OCI-LY3 (cell line): ENCODE results near the gene IQCM.

Source experiments
- H2AFZ ChIP-seq: fragments of 200-600, 300-600 bp; shearing (Covaris generic); 2 replicates; pipeline ENCODE4 v1.6.0; 2014; ENCODE audit warnings: antibody characterized with exemption, low read depth, low read length
- H3K27ac ChIP-seq: fragments of 200-600, 300-600 bp; sonication (generic); 2 replicates; pipeline ENCODE4 v1.5.1; 2014; ENCODE audit warnings: mild to moderate bottlenecking, low read length, moderate library complexity, mixed read lengths
- H3K27me3 ChIP-seq: fragments of 200-600, 300-600 bp; sonication (generic); 2 replicates; pipeline ENCODE4 v1.6.1; 2014; ENCODE audit warnings: low read depth, low read length, mixed read lengths
- H3K36me3 ChIP-seq: fragments of 200-600, 300-600 bp; sonication (generic); replicated peaks from 2 replicates; pipeline ENCODE3; 2014; ENCODE audit warnings: low read depth, low read length, mixed read lengths
- H3K4me1 ChIP-seq: fragments of 300-600, 200-600 bp; sonication (generic); 2 replicates; pipeline ENCODE4 v1.6.1; 2014; ENCODE audit warnings: low read length, mixed read lengths
- H3K4me2 ChIP-seq: fragments of 200-600, 300-600 bp; sonication (generic); 2 replicates; pipeline ENCODE4 v1.6.1; 2014; ENCODE audit warnings: low read length, mixed read lengths
- H3K4me3 ChIP-seq: fragments of 300-600, 200-600 bp; sonication (generic); 2 replicates; pipeline ENCODE4 v1.5.1; 2014; ENCODE audit warnings: antibody characterized with exemption, mild to moderate bottlenecking, low read length, moderate library complexity
- H3K79me2 ChIP-seq: fragments of 300-600, 200-600 bp; shearing (Covaris generic); 2 replicates; pipeline ENCODE4 v1.6.1; 2014; ENCODE audit warnings: mild to moderate bottlenecking, low read length, mixed read lengths
- H3K9ac ChIP-seq: fragments of 300-600, 200-600 bp; shearing (Covaris generic); 2 replicates; pipeline ENCODE4 v1.6.0; 2014; ENCODE audit warnings: mild to moderate bottlenecking, low read length, moderate library complexity
- H3K9me3 ChIP-seq: fragments of 200-600, 300-600 bp; shearing (Covaris generic); 2 replicates; pipeline ENCODE4 v1.6.1; 2014; ENCODE audit warnings: low read length, mixed read lengths; ENCODE audit not compliant: insufficient read depth
- H4K20me1 ChIP-seq: fragments of 200-600, 300-600 bp; sonication (generic); 2 replicates; pipeline ENCODE4 v1.6.1; 2016; ENCODE audit warnings: low read length, mixed read lengths; ENCODE audit not compliant: insufficient read depth
- EZH2phosphoT487 ChIP-seq: fragments of 200-600 bp; shearing (Covaris generic); IDR thresholded peaks from 2 replicates; pipeline ENCODE4 v1.6.1; 2018; ENCODE audit warnings: antibody characterized with exemption, mixed run types, low read depth
- TF ChIP-seq, protein P1 (sequence below): fragments of 200-600, 300-600 bp; sonication (generic); IDR thresholded peaks from 2 replicates; pipeline ENCODE4 v1.5.1; 2014; ENCODE audit warnings: antibody characterized with exemption, low read length, low read depth

Gene IQCM

GRCh38 chr4:149706942-149707341 is 108.7 kb downstream of the IQCM start:
- H2AFZ ChIP-seq = no peak overlapping the region
- H3K9ac ChIP-seq = no peak overlapping the region
- no peak overlapping the region for H3K27ac ChIP-seq
- TF ChIP-seq, protein P1, sequence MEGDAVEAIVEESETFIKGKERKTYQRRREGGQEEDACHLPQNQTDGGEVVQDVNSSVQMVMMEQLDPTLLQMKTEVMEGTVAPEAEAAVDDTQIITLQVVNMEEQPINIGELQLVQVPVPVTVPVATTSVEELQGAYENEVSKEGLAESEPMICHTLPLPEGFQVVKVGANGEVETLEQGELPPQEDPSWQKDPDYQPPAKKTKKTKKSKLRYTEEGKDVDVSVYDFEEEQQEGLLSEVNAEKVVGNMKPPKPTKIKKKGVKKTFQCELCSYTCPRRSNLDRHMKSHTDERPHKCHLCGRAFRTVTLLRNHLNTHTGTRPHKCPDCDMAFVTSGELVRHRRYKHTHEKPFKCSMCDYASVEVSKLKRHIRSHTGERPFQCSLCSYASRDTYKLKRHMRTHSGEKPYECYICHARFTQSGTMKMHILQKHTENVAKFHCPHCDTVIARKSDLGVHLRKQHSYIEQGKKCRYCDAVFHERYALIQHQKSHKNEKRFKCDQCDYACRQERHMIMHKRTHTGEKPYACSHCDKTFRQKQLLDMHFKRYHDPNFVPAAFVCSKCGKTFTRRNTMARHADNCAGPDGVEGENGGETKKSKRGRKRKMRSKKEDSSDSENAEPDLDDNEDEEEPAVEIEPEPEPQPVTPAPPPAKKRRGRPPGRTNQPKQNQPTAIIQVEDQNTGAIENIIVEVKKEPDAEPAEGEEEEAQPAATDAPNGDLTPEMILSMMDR = no peak
- no peak for TF ChIP-seq EZH2phosphoT487
- no peaks in the 10 kb centered on the region for H3K27me3 ChIP-seq
- no peak overlapping the region for H3K4me2 ChIP-seq
- H3K36me3 ChIP-seq = no peaks in the 10 kb centered on the region
- H3K4me1 ChIP-seq = no peaks in the 10 kb centered on the region
- no peaks in the 10 kb centered on the region for H4K20me1 ChIP-seq
- H3K4me3 ChIP-seq = no peak overlapping the region
- no peaks in the 10 kb centered on the region for H3K9me3 ChIP-seq
- H3K79me2 ChIP-seq = no peaks in the 10 kb centered on the region

DNA sequence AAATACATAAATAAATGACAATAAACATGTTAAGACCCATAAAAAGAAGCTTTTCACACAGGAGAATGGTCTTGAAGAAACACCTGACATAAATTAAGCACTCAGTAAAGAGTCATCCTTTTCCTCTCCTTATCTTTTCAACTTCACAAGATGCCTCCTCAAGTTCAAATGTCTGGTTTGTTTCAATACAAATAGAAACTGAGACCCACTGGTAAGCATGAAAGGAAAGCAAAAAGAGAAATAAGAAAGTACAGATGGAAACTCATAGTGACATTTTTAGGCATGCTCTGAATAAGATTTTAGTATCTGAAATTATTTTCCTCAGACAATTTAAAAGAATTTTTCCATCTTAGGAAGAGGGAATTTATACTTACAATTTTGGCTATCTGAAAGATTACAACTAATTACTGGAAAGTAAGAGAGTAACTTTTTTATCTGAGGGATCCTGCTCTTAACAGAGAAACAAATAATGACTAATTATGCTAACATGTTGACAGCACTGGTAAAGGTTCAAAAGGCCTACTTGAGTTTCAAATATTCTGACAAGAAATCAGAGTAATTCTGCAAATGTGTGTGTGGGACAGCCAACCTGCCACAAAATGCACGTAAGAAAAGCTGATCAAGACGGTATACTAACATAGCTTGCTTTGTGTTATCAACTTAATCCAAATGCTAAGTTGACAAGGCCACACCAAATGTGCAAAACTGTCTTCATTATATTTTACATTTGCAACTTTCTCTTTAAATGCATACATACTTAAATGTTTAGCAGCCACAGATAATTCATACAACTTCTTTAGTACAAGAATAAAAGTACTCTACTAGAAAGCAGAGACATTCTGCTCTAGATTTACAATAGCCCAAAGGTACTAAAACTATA is 113.0 kb downstream of the IQCM start:
- no peaks in the 10 kb centered on the region for H3K79me2 ChIP-seq
- H3K27ac ChIP-seq = no peak overlapping the region
- no peaks in the 10 kb centered on the region for H3K36me3 ChIP-seq
- H3K27me3 ChIP-seq = no peaks in the 10 kb centered on the region
- no peak overlapping the region for H3K4me2 ChIP-seq
- no peaks in the 10 kb centered on the region for H4K20me1 ChIP-seq
- no peak overlapping the region for H3K9ac ChIP-seq
- no peaks in the 10 kb centered on the region for H3K4me1 ChIP-seq
- H3K9me3 ChIP-seq = no peaks in the 10 kb centered on the region
- H2AFZ ChIP-seq = no peak overlapping the region
- H3K4me3 ChIP-seq = no peak overlapping the region
- TF ChIP-seq EZH2phosphoT487 = no peak
- TF ChIP-seq, protein P1 = no peak

GRCh38 chr4:149701435-149702156 is 114.0 kb downstream of the IQCM start:
- Histone ChIP-seq H2AFZ (no peak overlapping the region), H3K27me3 (no peaks in the 10 kb centered on the region), H3K4me2 (no peak overlapping the region), H3K9ac (no peak overlapping the region), H3K36me3 (no peaks in the 10 kb centered on the region), H3K9me3 (no peaks in the 10 kb centered on the region), H4K20me1 (no peaks in the 10 kb centered on the region), H3K79me2 (no peaks in the 10 kb centered on the region), H3K4me3 (no peak overlapping the region), H3K27ac (no peak overlapping the region), H3K4me1 (no peaks in the 10 kb centered on the region)
- TF ChIP-seq, protein P1 = no peak
- no peak for TF ChIP-seq EZH2phosphoT487

- no peaks in the 10 kb centered on the region for H3K27me3 ChIP-seq
- H3K9me3 ChIP-seq = no peaks in the 10 kb centered on the region
- no peaks in the 10 kb centered on the region for H3K4me1 ChIP-seq
- no peak overlapping the region for H3K4me3 ChIP-seq
- H3K36me3 ChIP-seq = no peaks in the 10 kb centered on the region
- H3K4me2 ChIP-seq = no peak overlapping the region
- no peaks in the 10 kb centered on the region for H3K79me2 ChIP-seq
- H3K27ac ChIP-seq = no peak overlapping the region
- no peaks in the 10 kb centered on the region for H4K20me1 ChIP-seq
- no peak for TF ChIP-seq EZH2phosphoT487
- TF ChIP-seq, protein P1 = no peak
- H3K9ac ChIP-seq = no peak overlapping the region
- H2AFZ ChIP-seq = no peak overlapping the region
Observed at GRCh38 chr4:149700272-149700671, 115.4 kb downstream of the IQCM start.
